ENCODE data around the gene RPL38.

- TF ChIP-seq CTCF (IDR thresholded peaks at IDR 0.05) = no peak
- TF ChIP-seq POLR2A (IDR thresholded peaks at IDR 0.05) = no peak
- TF ChIP-seq POLR2AphosphoS5 (IDR thresholded peaks at IDR 0.05; ENCODE audit: insufficient read depth in 1 of 2, low read depth in 1 of 2) = no peak
Measured at GRCh38 chr17:74201948-74202347, 1.5 kb upstream of the RPL38 start.
